ENCODE measurements around the gene MGA. TPM values are rescaled to one million over a fixed set of nuclear protein-coding genes. Genes with fewer than 3 reads are reported as not detected.

MGA gene
- total RNA-seq, 1 donor from 2014 or later, result 71.4 TPM

DNA sequence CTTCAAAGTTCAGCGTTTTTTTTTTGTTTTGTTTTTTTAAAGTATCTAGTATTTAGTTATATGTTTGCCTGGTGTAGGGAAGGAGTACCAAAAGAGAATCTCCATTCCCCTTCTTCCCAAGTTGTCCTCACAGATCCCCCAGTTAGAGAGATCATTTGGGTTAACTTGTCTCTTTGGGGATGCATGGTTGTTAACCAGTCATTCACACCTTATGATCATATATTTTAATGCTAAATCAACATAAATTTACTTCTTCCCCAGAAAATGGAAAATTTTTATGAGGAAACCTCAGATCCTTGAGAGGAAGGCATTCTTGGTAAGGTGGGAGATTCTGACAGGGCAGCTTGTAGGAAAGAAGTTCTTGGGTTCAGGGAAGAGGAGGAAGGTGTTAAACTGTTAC, 1.5 kb upstream of the MGA start:
- TF ChIP-seq, protein P1, sequence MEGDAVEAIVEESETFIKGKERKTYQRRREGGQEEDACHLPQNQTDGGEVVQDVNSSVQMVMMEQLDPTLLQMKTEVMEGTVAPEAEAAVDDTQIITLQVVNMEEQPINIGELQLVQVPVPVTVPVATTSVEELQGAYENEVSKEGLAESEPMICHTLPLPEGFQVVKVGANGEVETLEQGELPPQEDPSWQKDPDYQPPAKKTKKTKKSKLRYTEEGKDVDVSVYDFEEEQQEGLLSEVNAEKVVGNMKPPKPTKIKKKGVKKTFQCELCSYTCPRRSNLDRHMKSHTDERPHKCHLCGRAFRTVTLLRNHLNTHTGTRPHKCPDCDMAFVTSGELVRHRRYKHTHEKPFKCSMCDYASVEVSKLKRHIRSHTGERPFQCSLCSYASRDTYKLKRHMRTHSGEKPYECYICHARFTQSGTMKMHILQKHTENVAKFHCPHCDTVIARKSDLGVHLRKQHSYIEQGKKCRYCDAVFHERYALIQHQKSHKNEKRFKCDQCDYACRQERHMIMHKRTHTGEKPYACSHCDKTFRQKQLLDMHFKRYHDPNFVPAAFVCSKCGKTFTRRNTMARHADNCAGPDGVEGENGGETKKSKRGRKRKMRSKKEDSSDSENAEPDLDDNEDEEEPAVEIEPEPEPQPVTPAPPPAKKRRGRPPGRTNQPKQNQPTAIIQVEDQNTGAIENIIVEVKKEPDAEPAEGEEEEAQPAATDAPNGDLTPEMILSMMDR (IDR thresholded peaks at IDR 0.05; ENCODE audit: unreplicated experiment), result no peak
- H3K27me3 Mint-ChIP-seq (ENCODE audit: low read depth), result peaks cover 15% of the 10 kb centered on the region
- DNase-seq (ENCODE audit: low spot score in 2 of 2, unreplicated experiment in 2 of 2), result no peak

DNA sequence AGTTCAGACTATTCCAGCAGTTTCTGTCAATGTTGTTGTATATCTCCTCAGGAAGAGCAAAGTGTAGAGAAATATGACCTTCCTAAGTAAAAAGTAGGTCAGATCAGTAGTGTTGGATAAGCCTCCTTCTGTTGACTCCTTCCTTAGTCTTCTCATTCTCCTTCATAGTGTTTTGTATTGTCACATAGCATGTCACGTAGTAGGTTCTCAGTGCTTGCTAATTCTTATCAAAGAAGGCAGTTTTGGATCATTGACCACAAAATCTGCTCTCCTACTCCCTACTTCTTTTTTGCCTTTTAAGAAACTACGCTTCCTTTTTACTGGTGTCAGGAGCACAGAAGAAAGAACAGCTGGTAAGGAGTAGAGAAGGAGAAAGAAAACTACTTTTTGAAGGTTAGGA, 1.0 kb upstream of the MGA start:
- Mint-ChIP-seq H3K27ac (no peak overlapping the region), H3K36me3 (no peaks in the 10 kb centered on the region), H3K9me3 (no peaks in the 10 kb centered on the region), H3K4me3 (peak overlapping the region; percentile 18), H3K4me1 (peaks cover 27% of the 10 kb centered on the region), H3K27me3 (ENCODE audit: low read depth) (peaks cover 15% of the 10 kb centered on the region)
- DNase-seq (ENCODE audit: low spot score in 2 of 2, unreplicated experiment in 2 of 2), result no peak
- TF ChIP-seq, protein P1 (IDR thresholded peaks at IDR 0.05; ENCODE audit: unreplicated experiment), result no peak

More for the DNA sequence above, 1.5 kb upstream of the MGA start:
- Mint-ChIP-seq H3K4me3 (peak overlapping the region; percentile 18), H3K9me3 (no peaks in the 10 kb centered on the region), H3K4me1 (peaks cover 27% of the 10 kb centered on the region), H3K27ac (no peak overlapping the region), H3K36me3 (no peaks in the 10 kb centered on the region)

DNA sequence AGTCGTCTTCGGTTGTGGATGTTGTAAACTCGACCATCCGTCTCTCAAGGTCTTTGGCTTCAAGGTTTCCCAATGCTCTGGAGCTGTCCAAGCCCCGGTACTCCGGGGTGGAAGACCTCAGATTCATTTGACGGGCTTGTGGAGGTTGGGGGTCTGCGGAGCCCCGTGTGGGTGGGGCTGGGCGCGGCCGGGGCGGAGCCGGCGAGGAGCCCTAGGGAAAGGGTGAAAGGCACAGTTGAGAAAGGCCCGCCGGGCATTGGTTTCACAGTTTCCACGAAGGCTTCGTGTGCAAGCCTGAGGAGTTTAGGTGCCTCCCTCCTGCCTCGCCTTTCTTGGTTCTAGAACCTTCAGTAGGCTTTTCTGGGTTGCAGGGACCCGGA, 360 bp upstream of the MGA start:
- Mint-ChIP-seq H3K27ac (peak overlapping the region; percentile 97), H3K4me1 (peaks cover 27% of the 10 kb centered on the region), H3K4me3 (peak overlapping the region; percentile 84), H3K9me3 (no peaks in the 10 kb centered on the region), H3K27me3 (ENCODE audit: low read depth) (peaks cover 15% of the 10 kb centered on the region), H3K36me3 (no peaks in the 10 kb centered on the region)
- TF ChIP-seq, protein P1 (IDR thresholded peaks at IDR 0.05; ENCODE audit: unreplicated experiment), result no peak
- no peak for DNase-seq (ENCODE audit: low spot score in 2 of 2, unreplicated experiment in 2 of 2)

DNA sequence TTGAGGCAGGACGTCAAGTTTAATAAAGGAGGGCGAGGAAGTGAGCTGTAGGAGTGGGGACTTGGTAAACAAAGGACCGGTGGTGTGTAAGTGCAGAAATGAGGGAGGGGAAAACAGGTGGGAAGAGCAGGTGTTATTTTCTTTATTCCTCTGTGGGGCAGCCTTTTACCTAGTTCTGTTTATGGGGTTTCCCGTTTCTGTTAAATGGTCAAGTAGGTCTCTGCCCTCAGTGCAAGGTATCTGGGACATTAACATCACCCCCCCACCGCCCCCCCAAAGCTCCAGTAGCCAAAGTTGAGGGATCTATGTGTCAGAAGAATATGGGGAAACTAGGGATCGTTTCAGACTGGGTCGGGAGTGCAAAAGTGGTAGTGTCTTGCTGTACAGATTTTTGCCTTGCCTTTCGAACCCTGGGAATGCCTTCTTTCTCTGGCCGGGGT, 893 bp downstream of the MGA start:
- Mint-ChIP-seq H3K9me3 (no peaks in the 10 kb centered on the region), H3K27me3 (ENCODE audit: low read depth) (peaks cover 15% of the 10 kb centered on the region), H3K4me3 (peak overlapping the region; percentile 84), H3K27ac (peak overlapping the region; percentile 97), H3K4me1 (peaks cover 27% of the 10 kb centered on the region), H3K36me3 (no peaks in the 10 kb centered on the region)
- DNase-seq (ENCODE audit: low spot score in 2 of 2, unreplicated experiment in 2 of 2), result no peak
- TF ChIP-seq, protein P1 (IDR thresholded peaks at IDR 0.05; ENCODE audit: unreplicated experiment), result no peak

DNA sequence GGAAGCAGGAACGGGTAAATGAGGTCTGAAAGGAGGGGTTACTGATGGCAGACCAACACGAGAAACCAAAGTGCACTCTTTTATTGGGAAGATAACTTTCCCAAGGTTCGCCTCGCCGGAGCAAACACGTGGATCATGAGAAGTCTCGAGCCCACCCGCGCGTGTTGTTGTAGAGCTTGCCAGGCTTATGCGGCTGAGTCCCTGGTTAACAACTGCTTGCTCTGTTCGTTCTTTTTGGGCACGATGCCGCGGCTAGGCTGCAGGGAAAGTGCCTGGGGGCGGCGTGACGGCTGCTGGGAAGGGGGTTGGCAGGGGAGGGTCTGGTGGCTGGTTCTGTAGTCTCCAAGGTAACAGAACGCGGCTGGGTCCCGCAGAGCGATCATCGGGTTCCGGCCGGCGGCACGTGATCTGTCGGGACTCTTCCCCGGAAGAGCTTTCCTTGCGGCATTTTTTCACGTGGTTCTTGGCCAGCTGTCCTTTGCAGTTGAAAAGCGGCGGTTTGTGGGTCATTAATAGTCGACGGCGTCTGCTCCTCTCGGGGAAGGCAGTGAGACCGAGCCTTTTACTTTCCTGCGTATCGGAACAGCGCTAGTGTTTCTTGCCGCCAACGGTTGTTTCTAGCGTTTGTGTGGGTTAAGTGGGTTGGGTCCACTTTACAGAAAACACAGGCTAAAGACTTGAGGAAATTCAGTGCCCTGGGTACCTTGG, 1.5 kb downstream of the MGA start:
- DNase-seq (ENCODE audit: low spot score in 2 of 2, unreplicated experiment in 2 of 2), result peak; percentile 45 to 73
- Mint-ChIP-seq H3K27ac (peak overlapping the region; percentile 97), H3K27me3 (ENCODE audit: low read depth) (peaks cover 15% of the 10 kb centered on the region), H3K36me3 (no peaks in the 10 kb centered on the region), H3K4me1 (peaks cover 30% of the 10 kb centered on the region), H3K9me3 (no peaks in the 10 kb centered on the region), H3K4me3 (peak overlapping the region; percentile 84)
- TF ChIP-seq, protein P1 (IDR thresholded peaks at IDR 0.05; ENCODE audit: unreplicated experiment), result no peak

All from mesothelial cell of epicardium (in vitro differentiated cells).